DMS114 treated with DMSO at 0.1 percent for 48 hours (cell line): ENCODE results near the gene KLHL6.
"Not testable (repeated sequence)": the region's sequence is repeated elsewhere in the genome, so short reads cannot be mapped to it uniquely, and the experiment has no call there.

Source experiments
- DNase-seq: peaks from one replicate; lab custom pipeline; 2025; ENCODE audit not compliant: unreplicated experiment; lab: John Stamatoyannopoulos, UW

The KLHL6 gene

GRCh38 chr3:183488343-183488742 is 67.2 kb downstream of the KLHL6 start:
- no peak for DNase-seq

GRCh38 chr3:183487896-183488295 is 67.6 kb downstream of the KLHL6 start:
- no peak for DNase-seq

DNA sequence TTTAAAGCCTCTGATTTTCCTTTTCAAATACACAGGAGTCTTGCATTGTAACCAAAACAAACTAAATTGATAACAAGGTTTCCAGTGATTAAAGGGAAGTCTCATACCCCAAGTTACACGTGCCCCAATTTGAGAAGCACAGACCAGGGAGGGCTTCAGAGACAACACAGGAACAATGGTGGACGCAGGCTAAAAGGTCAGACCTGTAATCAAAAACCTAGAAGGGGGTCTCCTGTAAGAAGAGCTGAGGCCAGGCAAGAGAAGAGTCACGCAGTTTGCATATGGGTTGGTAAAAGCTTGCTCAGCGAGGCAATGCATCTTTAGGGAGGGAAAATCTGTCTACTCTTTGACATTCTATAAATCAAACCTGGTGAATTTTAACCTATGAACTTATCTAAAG is 68.5 kb downstream of the KLHL6 start:
- no peak for DNase-seq

DNA sequence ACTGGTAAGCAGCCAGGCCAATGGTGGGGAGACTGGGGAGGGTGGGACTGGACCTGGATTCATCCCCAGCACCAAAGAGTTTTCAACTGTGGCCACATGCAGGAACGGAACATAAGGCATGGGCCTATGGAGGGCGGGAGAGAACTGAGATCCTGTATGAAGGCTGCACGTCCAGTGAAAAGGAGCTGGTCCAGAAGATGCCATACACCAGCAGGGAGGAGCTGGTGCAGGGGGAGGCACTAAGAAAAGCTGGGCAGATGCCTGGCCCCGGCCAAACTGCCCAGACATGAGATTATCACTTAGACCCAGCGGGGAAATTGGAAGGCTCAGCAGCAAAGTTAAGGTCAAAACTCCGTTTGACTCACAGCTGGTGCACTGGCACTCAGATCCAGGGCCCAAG is 69.0 kb downstream of the KLHL6 start:
- DNase-seq = no peak

DNA sequence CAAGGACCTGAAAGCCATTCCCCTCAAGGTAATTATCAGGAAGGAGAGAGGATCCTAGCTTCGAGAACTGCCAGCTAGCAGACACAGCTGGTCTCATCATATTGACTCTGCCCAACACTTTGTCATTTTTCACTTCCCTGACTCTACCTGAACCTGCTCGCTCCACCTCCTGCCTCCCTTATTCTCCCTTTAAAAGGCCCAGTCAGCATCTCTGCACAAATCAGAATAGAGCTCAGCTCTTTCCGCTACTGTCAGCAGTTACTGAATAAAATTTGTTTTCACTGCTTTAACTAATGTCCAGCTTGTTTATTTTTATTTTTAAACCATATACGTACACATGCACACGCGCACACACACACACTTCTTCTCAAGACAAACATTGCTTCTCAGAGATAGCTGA is 69.9 kb downstream of the KLHL6 start:
- DNase-seq = no peak

DNA sequence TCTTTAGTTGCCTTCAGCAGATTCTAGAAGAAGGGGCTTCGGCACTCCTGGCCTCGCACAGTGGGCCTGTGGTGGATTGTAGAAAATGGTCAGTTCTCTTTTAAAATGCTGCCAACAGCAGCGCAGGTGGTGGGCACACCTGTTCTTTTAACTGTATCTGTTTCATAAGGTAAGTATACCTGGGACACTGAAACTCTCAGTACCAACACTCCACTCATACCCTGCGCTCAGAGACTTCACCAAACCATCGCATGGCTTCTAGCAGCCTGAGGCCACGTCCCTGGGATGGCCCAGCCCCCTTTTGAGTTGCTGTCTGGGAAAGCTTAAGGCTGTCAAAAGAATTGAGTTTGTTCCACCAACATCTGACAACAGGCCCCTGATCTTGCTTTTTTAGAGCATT is 70.4 kb downstream of the KLHL6 start:
- DNase-seq = no peak

- DNase-seq = no peak
These were observed 71.0 kb downstream of the KLHL6 start for GRCh38 chr3:183484431-183485075.

GRCh38 chr3:183481582-183481981 is 73.9 kb downstream of the KLHL6 start:
- DNase-seq = no peak

GRCh38 chr3:183478501-183478900 is 77.0 kb downstream of the KLHL6 start:
- DNase-seq = no peak

- no peak for DNase-seq
These were observed 77.6 kb downstream of the KLHL6 start for GRCh38 chr3:183477801-183478456.

GRCh38 chr3:183475764-183476162 is 79.7 kb downstream of the KLHL6 start:
- DNase-seq = not testable (repeated sequence)

GRCh38 chr3:183475016-183475763 is 80.3 kb downstream of the KLHL6 start:
- no peak for DNase-seq

GRCh38 chr3:183473969-183474368 is 81.5 kb downstream of the KLHL6 start:
- DNase-seq = no peak

GRCh38 chr3:183472155-183472554 is 83.4 kb downstream of the KLHL6 start:
- no peak for DNase-seq

DNA sequence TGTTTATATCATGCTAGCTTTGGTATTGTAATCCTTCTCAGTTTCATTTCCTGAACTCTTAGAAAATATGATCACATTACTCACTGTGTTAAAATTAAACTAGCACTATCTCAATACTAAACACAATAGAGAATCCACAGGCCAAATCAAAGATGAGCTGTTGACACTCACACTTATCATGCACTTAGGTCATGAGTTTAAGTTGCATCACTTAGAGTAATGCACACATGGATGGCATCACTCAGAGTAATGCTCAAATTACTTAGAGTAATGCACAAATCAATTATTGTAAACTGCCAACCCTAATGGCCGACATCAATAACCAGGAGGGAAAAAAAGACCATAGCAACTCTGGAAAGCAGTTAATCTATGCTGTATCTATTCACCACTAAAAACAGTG is 87.1 kb downstream of the KLHL6 start:
- DNase-seq = no peak

- no peak for DNase-seq
These were observed 88.9 kb downstream of the KLHL6 start for GRCh38 chr3:183466575-183466974.

GRCh38 chr3:183465710-183466109 is 89.8 kb downstream of the KLHL6 start:
- DNase-seq = not testable (repeated sequence)

- no peak for DNase-seq
These were observed 91.0 kb downstream of the KLHL6 start for GRCh38 chr3:183464480-183464879.

GRCh38 chr3:183460081-183461055 is 95.1 kb downstream of the KLHL6 start:
- DNase-seq = no peak

- no peak for DNase-seq
These were observed 100.4 kb downstream of the KLHL6 start for GRCh38 chr3:183455089-183455488.

- no peak for DNase-seq
These were observed 101.4 kb downstream of the KLHL6 start for GRCh38 chr3:183454064-183454463.
